ENCODE results near the gene ASB16. TPM values are rescaled to one million over a fixed set of nuclear protein-coding genes. Genes with fewer than 3 reads are reported as not detected.
A peak's percentile ranks its signal among the peaks of the same experiment; 100 is the strongest.

Gene ASB16
- 1 to 10 TPM in 2 of 4 donors, under 1 TPM in 1, not detected in 1; 0.14 to 2.3 (median 1.3) TPM for total RNA-seq

- H3K27ac ChIP-seq, result peak within 1 kb of the TSS; percentile 61 to 84
- H3K4me1 ChIP-seq, result no peaks in the 10 kb centered on the region
- no peaks in the 10 kb centered on the region for H3K9me3 ChIP-seq
- H3K36me3 ChIP-seq, result no peaks in the 10 kb centered on the region
- TF ChIP-seq POLR2A (IDR thresholded peaks at IDR 0.05) (peak in 1 of 2 donors; percentile 19), CTCF (IDR thresholded peaks at IDR 0.05) (no peak)
- H3K27me3 ChIP-seq, result no peaks in the 10 kb centered on the region
- peak in 1 of 2 donors; percentile 41 for DNase-seq
- H3K4me3 ChIP-seq, result peak within 1 kb of the TSS; percentile 22 to 23
- intact Hi-C loops (cut with DNase I; ENCODE audit: low total_unique reads), result no loop called here
Observed at GRCh38 chr17:44170499-44171201, at the start of gene ASB16. ASB16 (plus strand) TSS chr17:44170704; CDS start chr17:44170790, 86 bp downstream.

- intact Hi-C loops (cut with DNase I; ENCODE audit: low total_unique reads), result no loop called here
- TF ChIP-seq CTCF (IDR thresholded peaks at IDR 0.05) (no peak), POLR2A (IDR thresholded peaks at IDR 0.05) (no peak)
- no peak for DNase-seq
- Histone ChIP-seq H3K27ac (peak overlapping the region; percentile 96 to 97), H3K4me3 (peak overlapping the region in 1 of 2 donors; percentile 94), H3K36me3 (no peaks in the 10 kb centered on the region), H3K9me3 (no peaks in the 10 kb centered on the region), H3K27me3 (no peaks in the 10 kb centered on the region), H3K4me1 (peaks cover 8 to 9% of the 10 kb centered on the region in 2 donors)
Observed at GRCh38 chr17:44120851-44121605, 49.5 kb upstream of the ASB16 start.

- TF ChIP-seq CTCF (IDR thresholded peaks at IDR 0.05) (no peak), POLR2A (IDR thresholded peaks at IDR 0.05) (no peak)
- H3K4me1 ChIP-seq, result peaks cover 8 to 9% of the 10 kb centered on the region in 2 donors
- H3K27ac ChIP-seq, result peak overlapping the region; percentile 96 to 97
- H3K9me3 ChIP-seq, result no peaks in the 10 kb centered on the region
- intact Hi-C loops (cut with DNase I; ENCODE audit: low total_unique reads), result no loop called here
- no peaks in the 10 kb centered on the region for H3K27me3 ChIP-seq
- peak overlapping the region; percentile 59 to 94 for H3K4me3 ChIP-seq
- H3K36me3 ChIP-seq, result no peaks in the 10 kb centered on the region
- DNase-seq, result no peak
Observed at GRCh38 chr17:44121997-44122815, 48.3 kb upstream of the ASB16 start.

- intact Hi-C loops (cut with DNase I; ENCODE audit: low total_unique reads), result no loop called here
- no peak for TF ChIP-seq POLR2A (IDR thresholded peaks at IDR 0.05)
- TF ChIP-seq CTCF (IDR thresholded peaks at IDR 0.05), result no peak
- H3K4me1 ChIP-seq, result peaks cover 8 to 9% of the 10 kb centered on the region in 2 donors
Observed at GRCh38 chr17:44122816-44123355, 47.6 kb upstream of the ASB16 start.

More at GRCh38 chr17:44122816-44123355, 47.6 kb upstream of the ASB16 start:
- Histone ChIP-seq H3K9me3 (no peaks in the 10 kb centered on the region), H3K27ac (peak overlapping the region; percentile 96 to 97), H3K27me3 (no peaks in the 10 kb centered on the region), H3K36me3 (no peaks in the 10 kb centered on the region), H3K4me3 (peak overlapping the region; percentile 59 to 94)
- DNase-seq, result no peak
